CD4-positive, alpha-beta T cell treated with Interleukin-17A for 4 hours (primary cell): ENCODE data around the gene ABHD4.
"Not testable (repeated sequence)": the region's sequence is repeated elsewhere in the genome, so short reads cannot be mapped to it uniquely, and the experiment has no call there.

ENCODE experiments used
- DNase-seq: peaks from one replicate; pipeline ENCODE4 v3.0.0-alpha.2; 2020; ENCODE audit warnings: mixed read lengths

Gene ABHD4

GRCh38 chr14:22627506-22628263 is 29.6 kb downstream of the ABHD4 start:
- DNase-seq = no peak

- DNase-seq = no peak
These were observed 31.3 kb downstream of the ABHD4 start for GRCh38 chr14:22629361-22629760.

- DNase-seq = no peak
These were observed 32.0 kb downstream of the ABHD4 start for GRCh38 chr14:22630066-22630465.

- DNase-seq = no peak
These were observed 32.4 kb downstream of the ABHD4 start for GRCh38 chr14:22630486-22630885.

- DNase-seq = no peak
These were observed 36.3 kb downstream of the ABHD4 start for GRCh38 chr14:22634233-22634900.

- DNase-seq = not testable (repeated sequence)
These were observed 37.9 kb downstream of the ABHD4 start for GRCh38 chr14:22635980-22636379.

GRCh38 chr14:22640192-22640591 is 42.1 kb downstream of the ABHD4 start:
- no peak for DNase-seq

- no peak for DNase-seq
These were observed 43.7 kb downstream of the ABHD4 start for GRCh38 chr14:22641846-22642245.

GRCh38 chr14:22644305-22644635 is 46.2 kb downstream of the ABHD4 start, which contains the start of gene OR6J1:
Gene OR6J1 (minus strand): TSS chr14:22644352. CDS start chr14:22634811, 9,541 bp downstream.
- no peak for DNase-seq

GRCh38 chr14:22646570-22647254 is 48.6 kb downstream of the ABHD4 start:
- no peak for DNase-seq

- no peak for DNase-seq
These were observed 50.4 kb downstream of the ABHD4 start for GRCh38 chr14:22648506-22648905.

GRCh38 chr14:22650046-22650739 is 52.1 kb downstream of the ABHD4 start:
- no peak for DNase-seq

- no peak for DNase-seq
These were observed 52.9 kb downstream of the ABHD4 start for GRCh38 chr14:22650960-22651521.

- DNase-seq = no peak
These were observed 53.5 kb downstream of the ABHD4 start for GRCh38 chr14:22651586-22651985.

- DNase-seq = peak; percentile 59
These were observed 55.0 kb downstream of the ABHD4 start for GRCh38 chr14:22653012-22653621.

- DNase-seq = no peak
These were observed 58.1 kb downstream of the ABHD4 start for GRCh38 chr14:22656226-22656625.

- DNase-seq = no peak
These were observed 59.0 kb downstream of the ABHD4 start for GRCh38 chr14:22656945-22657731.

- no peak for DNase-seq
These were observed 59.8 kb downstream of the ABHD4 start for GRCh38 chr14:22657861-22658260.

GRCh38 chr14:22658946-22659345 is 60.8 kb downstream of the ABHD4 start:
- DNase-seq = no peak

GRCh38 chr14:22660654-22661053 is 62.6 kb downstream of the ABHD4 start:
- DNase-seq = no peak
